SIG-M5 (cell line): ENCODE results near the gene PRODH.
"Not testable (repeated sequence)": the region's sequence is repeated elsewhere in the genome, so short reads cannot be mapped to it uniquely, and the experiment has no call there.

Experiments
- DNase-seq: peaks from one replicate; lab custom pipeline; 2025; lab: John Stamatoyannopoulos, UW

PRODH gene

GRCh38 chr22:18953128-18953527 is 17.0 kb upstream of the PRODH start:
- DNase-seq, result not testable (repeated sequence)

- no peak for DNase-seq
These were observed 15.9 kb upstream of the PRODH start for GRCh38 chr22:18952022-18952421.

- no peak for DNase-seq
These were observed 14.0 kb upstream of the PRODH start for GRCh38 chr22:18950141-18950540.

DNA sequence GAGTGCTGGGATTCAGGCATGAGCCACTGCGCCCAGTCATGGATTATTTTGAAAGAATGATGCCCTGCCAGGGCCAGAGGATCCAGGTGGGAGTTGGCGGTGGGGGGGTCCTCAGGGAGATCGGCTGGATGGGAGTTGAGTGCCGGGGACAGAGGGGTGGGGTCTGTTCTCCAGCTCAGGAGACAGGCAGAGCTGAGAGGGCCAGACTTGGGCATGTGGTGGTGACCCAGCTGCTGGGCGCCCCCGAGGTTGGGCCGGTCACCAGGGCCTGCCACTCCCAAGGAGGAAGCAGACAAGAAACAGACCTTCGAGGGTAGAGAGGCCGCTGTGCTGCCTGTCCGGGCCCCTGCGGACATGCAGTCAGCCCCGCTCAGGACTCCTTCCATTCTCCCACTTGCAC is 11.8 kb upstream of the PRODH start:
- DNase-seq, result no peak

DNA sequence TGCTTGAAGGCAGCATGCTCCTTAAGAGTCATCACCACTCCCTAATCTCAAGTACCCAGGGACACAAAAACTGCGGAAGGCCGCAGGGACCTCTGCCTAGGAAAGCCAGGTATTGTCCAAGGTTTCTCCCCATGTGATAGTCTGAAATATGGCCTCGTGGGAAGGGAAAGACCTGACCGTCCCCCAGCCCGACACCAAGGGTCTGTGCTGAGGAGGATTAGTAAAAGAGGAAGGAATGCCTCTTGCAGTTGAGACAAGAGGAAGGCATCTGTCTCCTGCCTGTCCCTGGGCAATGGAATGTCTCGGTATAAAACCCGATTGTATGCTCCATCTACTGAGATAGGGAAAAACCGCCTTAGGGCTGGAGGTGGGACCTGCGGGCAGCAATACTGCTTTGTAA is 11.0 kb upstream of the PRODH start:
- DNase-seq, result not testable (repeated sequence)

GRCh38 chr22:18938691-18939090 is 2.6 kb upstream of the PRODH start:
- not testable (repeated sequence) for DNase-seq

DNA sequence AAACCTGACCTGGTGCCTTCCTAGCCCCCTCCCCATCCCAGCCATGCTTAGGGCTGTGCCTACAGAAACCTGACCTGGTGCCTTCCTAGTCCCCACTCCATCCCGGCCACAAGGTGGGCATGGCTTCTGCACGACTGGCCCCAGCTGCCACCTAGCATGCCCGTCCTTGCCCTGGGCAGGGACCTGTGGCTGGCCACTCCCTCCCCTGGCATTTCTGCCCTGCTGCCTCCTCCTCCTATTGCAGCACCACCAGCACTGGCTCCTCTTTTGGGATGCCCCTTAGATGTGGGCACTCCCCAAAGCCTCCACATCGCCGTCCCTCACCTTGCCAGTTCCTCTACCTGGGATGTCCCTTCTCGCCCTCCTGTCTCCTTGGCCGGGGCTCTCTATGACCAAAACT is 1.4 kb downstream of the PRODH start:
- not testable (repeated sequence) for DNase-seq

DNA sequence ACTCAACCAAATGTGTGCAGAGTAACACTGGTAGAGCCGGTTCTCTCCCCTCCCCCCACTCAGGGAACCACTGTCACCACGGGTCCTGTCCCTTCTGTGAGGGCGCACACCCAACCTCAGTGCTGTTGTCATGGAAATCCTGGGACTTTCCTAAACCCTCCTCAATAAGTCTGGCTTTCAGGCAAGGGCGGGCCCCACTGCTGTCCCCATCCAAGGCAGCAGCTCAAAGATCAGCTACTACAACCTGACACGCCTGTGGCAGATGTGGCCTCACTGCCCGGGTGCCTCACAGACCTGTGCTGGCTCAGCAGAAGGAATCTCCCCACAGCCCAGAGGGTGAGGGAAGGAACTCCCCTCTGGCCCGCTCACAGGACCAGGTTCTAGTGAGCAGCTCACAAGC is 2.2 kb downstream of the PRODH start:
- DNase-seq, result no peak

DNA sequence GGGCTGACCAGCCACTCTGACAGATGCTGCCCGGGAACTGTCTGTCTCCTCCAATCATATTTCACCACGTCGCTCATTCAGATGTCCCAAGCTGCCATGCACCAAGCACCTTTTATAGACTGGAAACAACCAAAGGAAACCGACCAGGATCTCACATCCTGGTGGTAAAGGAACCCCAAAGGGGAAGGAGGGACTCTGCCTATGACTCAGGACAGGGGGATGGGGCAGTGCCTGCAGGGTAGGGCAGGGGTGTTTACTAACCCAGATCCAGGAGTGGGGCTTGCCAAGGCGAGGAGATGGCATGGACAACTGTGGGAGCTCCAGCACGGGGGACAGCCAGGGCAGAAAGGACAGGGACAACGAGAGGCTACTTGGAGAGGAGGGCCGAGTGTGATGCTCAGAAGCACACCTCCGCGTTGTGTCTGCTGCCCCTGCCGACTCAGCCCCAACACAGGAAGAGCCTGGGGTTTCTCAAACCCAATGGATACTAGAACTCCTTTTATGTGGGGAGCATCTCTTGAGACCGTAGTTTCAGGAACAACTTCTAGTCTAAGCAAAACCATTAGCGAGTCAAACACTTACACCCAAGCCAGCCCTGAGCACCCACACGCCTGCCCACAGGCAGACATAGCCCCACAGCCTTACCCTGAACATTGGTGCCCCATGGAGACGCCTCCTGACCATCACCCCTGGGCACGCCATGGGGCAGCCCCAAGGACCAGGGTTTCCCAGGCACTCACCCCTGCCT is 4.0 kb downstream of the PRODH start:
- no peak for DNase-seq

DNA sequence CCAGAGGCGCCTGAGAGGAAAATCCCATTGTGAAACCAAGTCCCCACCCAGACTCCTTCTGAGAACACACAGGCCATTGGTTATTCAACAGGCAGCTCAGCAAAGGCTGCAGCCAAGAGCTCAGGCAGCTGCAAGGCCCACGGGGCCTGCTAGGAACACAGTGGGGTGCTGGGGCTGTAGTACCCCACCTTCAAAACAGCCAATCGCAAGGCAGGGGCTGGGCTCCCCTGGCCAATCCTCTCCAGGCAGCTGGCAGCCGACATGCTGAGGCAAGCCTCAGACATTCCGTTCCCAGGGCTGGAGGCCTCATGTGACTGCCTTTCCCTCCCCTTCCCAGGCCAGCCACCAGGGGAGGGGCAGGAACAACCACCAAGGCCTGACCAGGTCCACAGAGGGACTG is 6.6 kb downstream of the PRODH start:
- no peak for DNase-seq

GRCh38 chr22:18927573-18927972 is 8.5 kb downstream of the PRODH start:
- no peak for DNase-seq

DNA sequence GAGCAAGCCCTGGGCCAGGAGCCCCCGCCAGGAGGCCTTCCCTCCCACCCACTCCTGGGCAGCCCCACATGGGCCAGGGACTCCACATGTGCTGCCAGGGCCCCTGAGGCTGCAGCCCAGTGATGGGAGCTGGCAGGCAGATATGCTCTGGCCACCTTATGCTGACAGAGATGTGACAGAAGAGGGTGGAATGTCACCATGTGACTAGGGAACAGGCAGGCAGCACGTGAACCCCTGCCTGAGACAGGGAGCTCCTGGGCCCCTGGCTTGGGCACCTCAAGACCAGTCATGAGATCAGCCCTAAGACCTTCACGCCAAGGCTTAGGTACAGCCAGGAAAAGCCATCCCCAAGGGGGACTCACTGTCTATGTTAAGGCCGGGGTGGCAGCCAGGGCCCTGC is 9.1 kb downstream of the PRODH start:
- DNase-seq, result no peak

DNA sequence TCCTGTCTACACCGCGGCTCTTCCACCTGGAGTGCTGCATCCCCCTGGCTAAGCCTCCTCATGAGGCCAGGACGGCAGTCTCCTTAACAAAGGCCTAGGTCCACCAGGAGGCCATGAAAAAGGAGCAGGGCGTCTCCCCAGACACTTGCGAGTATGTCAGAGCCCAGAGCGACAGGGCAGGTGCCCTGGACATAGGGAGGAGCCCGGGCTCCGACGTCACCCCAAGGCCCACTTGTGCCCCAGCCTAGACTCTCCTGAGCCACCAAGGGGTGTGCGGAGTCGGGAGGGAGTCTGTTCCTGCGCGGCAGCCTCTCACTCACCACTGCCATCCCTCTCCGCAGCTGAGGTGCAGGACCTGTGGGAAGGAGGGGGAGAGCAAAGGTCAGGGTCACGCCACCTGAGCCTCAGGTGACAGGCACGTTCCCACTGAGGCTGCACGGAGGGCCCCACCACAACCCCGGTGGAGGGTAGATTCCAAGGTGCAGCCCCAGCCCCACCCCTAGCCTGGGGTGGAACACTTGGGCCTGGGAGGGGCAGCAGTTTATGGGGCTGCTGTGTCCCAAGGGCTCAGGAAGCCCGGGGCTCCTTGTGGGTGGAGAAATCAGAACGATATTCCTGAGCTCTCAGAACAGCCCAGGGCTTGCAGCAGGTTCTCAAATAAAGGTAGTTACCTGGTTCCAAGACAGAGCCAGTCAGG is 10.6 kb downstream of the PRODH start:
- DNase-seq, result no peak

GRCh38 chr22:18920257-18920902 is 15.7 kb downstream of the PRODH start:
- not testable (repeated sequence) for DNase-seq

GRCh38 chr22:18917818-18918217 is 18.3 kb downstream of the PRODH start:
- not testable (repeated sequence) for DNase-seq

GRCh38 chr22:18915550-18915949 is 20.5 kb downstream of the PRODH start:
- DNase-seq, result not testable (repeated sequence)

GRCh38 chr22:18914558-18914957 is 21.5 kb downstream of the PRODH start:
- not testable (repeated sequence) for DNase-seq

DNA sequence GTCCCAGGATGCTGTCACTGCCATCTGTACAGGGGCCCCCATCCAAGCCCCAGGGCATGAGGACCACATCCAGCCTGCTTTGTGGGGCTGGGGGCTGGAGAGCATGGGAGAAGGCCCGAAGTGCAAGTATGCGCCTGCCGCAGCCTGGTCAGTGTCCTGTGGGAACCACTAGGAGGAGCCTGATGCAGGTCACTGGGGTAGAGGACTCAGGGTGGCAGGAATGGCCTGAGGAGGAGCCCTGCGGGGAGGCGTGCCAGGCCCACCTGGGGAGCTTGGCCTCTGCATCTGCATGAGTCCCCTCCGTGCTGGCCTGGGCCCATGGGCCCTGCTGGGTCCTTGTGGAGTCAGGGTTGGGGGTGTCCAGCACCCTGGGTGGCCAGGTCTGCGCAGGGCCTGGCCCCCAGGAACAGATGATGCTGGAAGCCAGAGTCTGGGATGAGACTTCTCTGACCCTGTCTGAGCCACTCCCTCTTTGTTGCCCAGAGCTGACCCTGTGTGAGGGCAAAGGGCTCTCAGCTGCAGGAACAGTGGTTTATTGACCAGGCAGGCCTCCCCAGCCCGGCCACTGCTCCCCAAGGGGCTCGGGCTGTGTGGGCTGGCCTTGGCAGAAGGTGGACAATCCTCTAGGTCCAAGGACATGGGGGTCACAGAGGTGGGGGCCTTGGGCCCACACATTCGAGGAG is 23.7 kb downstream of the PRODH start:
- DNase-seq, result not testable (repeated sequence)

DNA sequence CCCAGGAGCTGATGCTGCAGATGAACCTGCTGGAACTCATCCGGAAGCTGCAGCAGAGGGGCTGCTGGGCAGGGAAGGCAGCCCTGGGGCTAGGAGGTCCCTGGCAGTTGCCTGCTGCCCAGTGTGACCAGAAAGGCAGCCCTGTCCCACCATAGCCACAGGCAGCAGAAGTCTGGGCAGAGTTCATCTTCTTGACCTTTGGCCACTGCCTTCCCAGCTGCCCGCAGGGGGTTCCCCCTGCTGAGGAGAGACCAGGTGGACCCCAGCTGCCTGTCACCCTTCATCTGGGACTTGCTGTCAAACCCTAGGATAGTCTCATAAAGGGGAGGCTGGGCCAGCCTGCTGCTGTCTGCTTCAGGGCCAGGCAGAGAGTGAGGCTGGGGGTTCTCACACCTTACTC is 24.6 kb downstream of the PRODH start:
- not testable (repeated sequence) for DNase-seq

- DNase-seq, result no peak
These were observed 26.5 kb downstream of the PRODH start for GRCh38 chr22:18909556-18909955.

DNA sequence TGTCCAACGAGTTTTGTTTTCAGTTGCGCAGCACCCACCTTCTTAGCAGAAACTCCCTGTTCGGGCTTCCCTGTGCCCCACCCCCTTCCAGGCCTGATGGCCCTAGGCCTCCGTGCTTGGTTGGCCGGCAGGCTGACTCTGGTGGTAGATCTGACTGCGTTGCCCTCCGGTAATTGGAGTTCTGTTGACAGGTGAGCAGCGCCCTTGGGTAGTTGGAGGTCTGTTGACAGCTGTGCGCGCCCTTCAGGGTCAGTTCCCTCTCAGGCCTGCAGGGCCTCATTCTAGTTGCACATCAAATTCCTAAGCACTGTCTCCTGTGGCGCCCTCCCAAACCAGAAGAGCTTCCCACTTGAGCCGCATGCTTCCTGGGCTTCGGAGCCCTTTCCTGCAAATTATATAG is 29.2 kb downstream of the PRODH start:
- no peak for DNase-seq

DNA sequence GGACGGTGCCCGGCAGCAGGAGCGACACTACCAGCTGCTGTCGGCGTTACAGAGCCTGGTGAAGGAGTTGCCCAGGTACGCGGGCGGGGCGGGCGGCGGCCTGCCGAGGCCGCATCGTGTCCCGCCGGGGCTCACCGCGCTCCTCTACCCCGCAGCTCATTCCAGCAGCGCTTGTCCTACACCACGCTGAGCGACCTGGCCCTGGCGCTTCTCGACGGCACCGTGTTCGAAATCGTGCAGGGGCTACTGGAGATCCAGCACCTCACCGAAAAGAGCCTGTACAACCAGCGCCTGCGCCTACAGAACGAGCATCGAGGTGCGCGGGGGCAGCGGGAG is 29.7 kb downstream of the PRODH start:
- not testable (repeated sequence) for DNase-seq
